Embryonic facial prominence (tissue), 1 donor: ENCODE measurements around the gene PRKCZ.
"Not testable (repeated sequence)": the region's sequence is repeated elsewhere in the genome, so short reads cannot be mapped to it uniquely, and the experiment has no call there.

Experiments
- DNase-seq: peaks from one replicate; pipeline ENCODE4 v3.0.0-alpha.2; 2016; ENCODE audit errors: extremely low spot score

The PRKCZ gene

DNA sequence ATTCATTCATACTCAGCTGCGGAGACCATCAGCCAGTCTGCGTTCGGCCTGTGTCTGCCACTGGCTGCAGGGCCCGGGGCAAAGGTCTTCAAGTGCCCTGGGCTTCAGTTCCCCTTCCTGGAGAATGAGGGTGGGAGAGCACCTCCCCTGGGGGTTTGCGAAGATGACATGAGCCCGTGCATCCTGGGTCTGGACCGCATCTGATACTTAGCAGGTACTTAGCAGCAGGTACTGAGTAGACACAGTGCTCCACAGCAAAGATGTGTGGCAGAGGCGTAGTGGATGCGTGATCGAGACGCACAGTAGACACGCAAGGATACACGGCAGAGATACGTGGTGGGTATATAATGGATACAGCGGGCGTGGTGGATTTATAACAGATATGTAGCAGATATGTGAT lies 51.3 kb downstream of the PRKCZ start:
- no peak for DNase-seq

DNA sequence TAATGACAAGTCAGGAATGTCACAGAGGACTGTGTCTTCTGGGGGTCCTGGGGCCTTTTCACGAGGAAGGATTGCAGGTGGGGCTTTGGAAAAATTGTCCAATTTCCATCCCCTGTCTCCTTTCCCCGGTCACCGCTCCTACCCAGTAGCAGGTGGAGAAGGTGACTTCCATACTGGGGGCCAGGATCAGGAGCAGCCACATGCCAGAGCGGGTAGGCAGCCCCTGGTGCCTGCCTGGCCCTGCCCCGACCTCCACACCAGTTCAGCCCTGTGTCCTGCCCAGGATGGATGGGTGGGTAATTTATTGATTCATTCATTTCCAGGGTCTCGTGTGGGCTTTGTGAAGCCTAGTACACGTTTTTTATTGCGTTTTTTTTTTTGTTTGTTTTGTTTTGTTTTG lies 51.7 kb downstream of the PRKCZ start:
- DNase-seq: no peak

DNA sequence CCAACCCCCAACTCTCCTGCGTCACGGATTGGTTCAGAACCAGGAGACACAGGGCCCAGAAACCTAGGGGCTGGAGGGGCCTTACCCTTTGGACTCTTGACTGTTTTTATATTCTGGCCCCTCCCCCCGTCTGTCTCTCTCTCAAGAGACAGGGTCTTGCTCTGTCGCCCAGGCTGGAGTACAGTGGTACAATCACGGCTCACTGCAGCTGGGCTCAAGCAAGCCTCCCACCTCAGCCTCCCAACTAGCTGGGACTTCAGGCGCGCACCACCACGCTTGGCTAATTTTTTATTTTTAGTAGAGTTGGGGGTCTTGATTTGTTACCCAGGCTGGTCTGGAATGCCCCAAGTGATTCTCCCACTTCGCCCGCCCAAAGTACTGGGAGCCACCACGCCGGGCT lies 52.5 kb downstream of the PRKCZ start:
- no peak for DNase-seq

DNA sequence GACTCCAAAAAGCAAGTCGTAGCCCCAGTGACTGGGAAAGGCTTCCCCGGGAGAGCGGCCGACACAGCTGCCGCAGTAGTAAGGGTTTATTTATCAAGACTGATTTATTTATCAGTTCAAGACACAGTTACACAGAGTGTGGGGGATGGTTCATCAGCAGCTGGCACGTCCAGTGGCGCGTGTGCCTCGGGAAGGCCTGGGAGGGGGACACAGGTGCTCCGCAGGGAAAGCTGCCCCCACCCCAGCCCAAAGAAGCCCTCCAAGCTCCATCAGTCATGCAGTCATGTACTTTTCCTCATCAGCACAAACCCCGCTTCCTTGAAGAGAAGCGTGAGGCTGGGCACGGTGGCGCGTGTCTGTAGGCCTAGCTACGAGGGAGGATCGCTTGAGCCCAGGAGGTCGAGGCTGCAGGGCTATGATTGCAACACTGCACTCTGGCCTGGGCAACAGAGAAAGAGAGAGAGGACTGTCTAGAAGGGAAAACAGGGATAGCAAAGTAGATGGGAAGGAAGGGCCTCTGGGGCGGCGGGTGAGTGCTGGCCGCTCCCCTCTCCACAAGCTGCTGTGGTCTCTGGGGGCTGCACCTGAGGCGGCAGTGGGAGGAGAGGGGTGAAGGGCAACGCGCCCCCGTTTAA lies 53.2 kb downstream of the PRKCZ start:
- no peak for DNase-seq

DNA sequence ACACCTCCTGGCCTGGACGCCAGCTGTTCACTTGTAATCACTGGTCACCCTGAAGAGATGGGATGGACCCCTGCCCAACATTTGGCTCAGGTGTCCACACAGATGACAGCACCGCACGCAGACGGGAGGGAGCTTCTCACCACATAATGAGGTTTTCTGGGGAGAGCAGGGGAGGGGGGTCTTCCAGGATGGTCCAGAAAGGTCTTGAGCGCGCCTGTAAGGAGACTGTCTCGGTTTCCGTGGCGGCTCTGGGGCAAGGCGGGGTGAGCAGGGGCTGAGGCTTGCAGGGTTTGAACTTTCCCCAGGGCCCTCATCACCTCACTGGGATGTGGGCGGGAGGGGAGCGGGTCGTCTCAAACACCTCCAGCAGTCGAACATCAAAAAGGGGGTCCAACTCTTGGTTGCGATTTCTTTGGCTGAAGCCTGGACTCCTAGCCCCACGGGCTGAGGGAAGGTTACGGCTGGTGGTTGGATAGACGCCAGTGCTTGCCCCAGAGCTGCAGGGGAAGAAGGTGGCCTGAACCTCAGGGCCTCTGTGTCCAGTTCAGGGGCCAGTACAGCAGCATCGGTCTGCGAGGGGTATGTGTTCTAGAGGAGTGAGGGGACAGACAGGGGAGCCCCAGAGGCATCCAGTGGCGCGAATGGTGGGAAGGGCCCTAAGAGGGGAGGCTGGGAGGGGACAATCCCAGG lies 53.8 kb downstream of the PRKCZ start:
- DNase-seq: no peak

DNA sequence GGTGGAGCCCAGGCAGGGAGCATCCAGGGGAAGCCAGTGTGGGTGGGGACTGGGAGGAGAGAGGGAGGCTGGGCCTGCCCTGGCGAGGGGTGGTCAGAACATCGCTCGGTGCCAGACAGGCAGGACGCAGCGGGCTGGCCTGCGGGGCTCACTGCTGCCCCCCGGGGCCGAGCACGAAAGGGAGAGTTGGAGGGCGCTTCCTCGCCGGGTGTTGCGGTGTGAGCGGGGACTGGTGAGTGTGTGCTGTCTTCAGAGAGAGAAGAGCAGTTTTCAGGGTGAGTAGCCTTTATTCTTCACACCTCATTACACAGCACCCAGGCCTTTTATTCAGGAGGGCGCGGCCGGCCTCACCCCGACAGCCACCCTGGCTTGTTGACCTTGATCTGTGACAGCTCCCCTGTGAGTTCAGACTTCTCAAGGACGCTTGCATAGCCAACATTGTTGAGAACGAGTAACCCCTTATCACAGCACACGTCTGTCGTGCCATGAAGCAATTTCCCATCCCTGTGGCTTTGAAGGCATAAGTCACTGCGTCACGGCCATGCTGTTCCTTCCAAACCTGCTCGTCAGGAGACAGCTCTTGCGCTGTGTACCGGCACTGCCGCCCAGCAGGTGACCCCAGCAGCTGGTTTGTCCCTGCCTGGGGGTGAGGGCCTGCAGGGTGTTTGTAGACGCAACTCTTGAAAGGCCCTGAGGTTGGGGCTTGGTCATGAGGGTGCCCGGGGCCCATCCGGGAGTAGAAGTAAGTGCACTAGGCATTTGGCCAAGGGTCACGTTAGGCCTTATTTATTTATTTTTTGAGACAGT lies 54.6 kb downstream of the PRKCZ start:
- DNase-seq: no peak

DNA sequence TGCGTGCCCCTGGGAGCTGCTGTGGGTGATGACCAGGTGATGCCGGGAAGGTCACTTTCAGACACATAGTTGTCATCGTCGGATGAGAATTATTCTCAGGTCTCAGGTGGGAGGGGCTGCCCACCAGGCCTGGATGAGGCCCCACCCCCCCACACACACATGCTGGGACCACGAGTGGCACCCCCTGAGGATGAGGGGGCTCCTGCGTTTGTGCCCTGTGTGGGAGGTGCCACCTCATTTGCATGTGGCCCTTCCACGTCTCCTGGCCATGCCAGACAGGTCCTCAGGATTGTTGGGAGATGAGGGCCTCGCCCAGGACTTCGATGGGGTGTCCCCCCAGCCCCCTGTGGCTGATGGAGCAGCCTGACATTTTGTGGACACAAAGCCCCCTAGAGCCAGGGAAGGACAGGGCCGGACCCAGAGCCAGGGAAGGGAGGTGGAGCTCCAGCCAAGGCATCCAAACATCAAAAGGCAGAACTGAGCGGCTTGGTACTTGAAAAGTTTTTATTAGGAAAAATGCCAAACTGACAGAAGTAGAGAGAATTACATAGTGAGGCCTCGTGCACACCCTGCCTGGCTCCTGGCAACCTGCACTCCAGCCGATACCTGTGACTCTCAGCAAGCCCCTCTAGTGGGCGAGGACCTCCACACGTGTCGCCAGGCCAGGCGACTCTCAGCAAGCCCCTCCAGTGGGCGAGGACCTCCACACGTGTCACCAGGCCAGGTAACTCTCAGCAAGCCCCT lies 55.7 kb downstream of the PRKCZ start:
- DNase-seq: no peak

DNA sequence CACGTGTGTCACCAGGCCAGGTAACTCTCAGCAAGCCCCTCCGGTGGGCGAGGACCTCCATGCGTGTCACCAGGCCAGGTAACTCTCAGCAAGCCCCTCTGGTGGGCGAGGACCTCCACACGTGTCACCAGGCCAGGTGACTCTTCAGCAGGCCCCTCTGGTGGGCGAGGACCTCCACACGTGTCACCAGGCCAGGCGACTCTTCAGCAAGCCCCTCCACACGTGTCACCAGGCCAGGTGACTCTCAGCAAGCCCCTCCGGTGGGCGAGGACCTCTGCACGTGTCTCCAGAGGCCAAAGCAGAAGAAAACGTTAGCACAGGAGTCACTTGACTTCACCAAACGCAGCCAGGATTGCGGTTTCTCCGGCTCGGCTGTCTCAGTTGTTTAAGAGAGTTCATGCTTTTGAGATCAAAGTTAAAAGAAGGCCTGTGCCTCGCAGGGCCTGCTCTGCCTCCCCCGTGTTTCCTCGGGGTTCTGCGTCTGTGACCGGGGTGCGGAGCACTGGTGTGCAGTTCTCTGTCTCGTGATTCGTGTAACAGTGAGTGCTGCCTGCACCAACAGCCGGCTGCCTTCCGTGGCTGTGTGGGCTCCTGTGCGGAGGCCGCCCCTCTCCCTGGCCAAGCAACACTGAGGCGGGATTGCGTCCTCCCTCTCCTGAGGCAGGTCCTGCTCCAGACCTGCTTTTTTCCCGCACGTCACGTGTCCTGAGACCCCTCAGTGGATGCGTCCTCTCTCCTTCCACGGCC lies 56.6 kb downstream of the PRKCZ start:
- DNase-seq: no peak

DNA sequence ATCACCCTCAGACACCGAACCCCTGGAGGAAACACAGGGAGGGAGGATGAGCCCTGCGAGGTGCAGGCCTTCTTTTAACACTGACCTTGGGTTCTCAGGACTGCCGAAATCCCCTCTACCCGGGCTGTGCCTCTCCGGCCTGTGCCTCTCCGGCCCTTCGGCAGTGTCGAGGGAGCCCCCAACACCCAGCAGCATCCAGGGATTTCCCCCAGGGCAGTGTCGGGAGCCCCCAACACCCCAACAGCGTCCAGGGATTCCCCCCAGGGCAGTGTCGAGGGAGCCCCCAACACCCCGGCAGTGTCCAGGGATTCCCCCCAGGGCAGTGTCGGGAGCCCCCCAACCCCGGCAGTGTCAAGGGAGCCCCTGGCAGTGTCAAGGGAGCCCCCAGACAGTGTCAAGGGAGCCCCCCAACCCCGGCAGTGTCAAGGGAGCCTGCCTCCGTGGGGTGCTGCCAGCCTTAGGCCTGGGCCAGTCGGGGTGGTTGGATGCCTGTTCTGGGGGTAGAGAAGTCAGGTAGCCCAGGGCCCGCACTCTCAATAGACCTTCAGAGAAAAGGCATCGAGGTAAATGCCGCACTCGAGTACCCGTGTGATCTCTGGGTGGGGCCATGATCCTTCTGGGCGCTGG lies 57.5 kb downstream of the PRKCZ start:
- DNase-seq: no peak

DNA sequence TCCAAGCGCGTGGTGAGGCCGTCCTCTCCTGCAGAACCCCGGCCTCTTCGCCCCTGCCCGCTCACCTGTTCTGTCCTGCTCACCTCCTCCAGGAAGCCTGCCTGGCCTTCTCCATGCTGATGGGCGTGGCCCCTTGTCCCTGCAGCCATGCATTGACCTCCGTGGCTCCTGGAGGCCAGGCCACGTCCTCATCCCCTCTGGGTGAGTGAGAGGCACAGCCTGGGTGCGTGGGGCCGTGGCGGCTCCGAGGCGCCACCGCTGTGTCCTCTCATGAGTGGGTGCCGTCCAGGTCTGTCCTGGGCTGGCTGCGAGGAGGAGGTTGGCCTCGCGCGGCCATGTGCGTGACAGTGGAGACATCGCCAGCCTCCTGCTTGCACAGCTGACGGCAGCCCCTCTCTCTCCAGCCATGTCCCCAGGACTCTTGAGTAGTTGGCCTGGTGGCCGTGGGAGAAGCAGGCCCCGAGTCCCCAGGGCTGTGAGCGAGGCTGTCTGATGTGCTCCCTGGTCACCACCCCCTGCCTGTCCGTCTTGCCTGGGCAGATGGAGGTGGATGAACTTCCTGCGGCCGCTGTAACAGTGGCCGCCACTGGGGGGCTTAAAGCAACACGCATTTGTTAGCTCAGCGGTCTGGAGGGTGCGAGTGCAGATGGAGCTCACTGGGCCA lies 58.1 kb downstream of the PRKCZ start:
- DNase-seq: no peak

DNA sequence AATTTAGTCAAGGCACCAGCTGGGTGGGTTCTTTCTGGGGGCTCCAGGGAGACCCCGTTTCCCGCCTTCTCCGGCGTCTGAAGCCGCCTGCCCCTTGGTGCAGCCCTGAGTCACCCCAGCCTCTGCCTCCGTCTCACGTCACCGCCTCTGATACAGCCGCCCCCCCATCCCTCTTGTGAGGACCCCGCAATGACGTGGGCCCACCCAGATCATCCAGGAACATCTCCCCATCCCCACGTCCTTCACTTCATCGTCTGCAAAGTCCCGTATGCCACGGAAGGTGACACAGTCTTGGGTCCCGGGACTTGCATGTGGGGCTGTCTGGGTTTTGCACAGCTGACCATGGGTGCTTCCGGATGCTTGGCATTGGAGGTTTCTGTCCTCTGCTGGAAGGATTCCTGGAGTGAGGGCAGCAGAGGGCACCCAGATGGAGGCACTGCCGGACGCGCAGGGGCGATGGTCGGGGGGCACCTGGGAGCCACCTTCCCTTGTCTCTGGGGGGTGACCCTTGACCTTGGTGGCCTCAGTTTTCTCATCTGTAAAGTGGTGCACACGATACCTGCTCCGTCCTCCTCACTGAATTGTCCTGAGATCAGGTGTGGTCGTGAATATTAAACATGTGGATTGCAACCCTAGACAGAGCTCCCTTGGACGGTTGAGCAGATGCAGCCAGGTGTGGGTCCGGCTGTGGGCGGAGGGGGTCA lies 58.8 kb downstream of the PRKCZ start:
- no peak for DNase-seq

DNA sequence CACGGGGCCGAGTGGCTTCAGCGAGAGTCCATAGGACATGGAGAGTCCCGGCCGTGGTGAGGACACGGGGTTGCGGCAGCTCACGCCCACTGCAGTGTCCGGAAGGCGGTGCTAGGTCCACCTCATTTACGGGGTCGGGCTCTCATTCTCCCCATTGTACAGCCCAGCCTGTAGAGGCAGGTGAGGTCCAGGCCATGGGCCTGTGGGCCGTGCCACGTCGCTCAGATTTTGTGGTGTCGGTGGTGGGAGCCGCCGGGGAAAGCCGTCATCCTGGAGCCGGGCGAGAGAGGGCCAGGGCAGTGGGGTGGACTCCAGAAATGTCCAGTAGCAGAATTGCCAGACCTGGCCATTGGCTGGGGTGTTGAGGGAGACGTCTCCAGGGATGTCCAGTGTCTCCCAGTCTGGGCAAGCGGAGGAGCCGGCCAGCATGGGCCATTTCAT lies 59.4 kb downstream of the PRKCZ start:
- no peak for DNase-seq

DNA sequence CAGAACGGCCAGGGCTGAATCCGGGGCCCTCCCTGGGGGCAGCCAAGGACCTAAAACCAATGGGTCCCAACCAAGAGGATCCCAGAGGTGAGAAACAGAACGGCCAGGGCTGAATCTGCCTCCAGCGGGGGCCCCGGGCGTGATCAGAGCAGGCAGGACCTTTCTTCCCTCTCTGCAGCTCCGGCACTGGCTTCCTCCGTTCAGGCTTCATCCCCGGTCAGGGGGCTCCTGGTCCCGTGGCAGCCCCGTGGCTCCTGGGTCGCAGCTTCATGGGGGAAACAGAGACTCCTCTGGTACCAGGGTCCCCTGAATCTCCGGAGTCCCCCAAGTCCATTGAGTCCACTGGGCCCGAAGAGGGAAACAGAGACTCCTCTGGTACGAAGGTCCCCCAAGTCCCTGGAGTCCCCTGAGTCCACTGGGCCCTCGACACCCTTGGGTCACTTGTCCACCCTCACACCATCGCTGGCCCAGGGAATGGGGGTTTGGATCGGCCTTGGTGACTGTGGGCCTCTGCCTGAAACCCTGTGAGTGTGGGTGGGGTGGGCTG lies 60.1 kb downstream of the PRKCZ start:
- DNase-seq: no peak

DNA sequence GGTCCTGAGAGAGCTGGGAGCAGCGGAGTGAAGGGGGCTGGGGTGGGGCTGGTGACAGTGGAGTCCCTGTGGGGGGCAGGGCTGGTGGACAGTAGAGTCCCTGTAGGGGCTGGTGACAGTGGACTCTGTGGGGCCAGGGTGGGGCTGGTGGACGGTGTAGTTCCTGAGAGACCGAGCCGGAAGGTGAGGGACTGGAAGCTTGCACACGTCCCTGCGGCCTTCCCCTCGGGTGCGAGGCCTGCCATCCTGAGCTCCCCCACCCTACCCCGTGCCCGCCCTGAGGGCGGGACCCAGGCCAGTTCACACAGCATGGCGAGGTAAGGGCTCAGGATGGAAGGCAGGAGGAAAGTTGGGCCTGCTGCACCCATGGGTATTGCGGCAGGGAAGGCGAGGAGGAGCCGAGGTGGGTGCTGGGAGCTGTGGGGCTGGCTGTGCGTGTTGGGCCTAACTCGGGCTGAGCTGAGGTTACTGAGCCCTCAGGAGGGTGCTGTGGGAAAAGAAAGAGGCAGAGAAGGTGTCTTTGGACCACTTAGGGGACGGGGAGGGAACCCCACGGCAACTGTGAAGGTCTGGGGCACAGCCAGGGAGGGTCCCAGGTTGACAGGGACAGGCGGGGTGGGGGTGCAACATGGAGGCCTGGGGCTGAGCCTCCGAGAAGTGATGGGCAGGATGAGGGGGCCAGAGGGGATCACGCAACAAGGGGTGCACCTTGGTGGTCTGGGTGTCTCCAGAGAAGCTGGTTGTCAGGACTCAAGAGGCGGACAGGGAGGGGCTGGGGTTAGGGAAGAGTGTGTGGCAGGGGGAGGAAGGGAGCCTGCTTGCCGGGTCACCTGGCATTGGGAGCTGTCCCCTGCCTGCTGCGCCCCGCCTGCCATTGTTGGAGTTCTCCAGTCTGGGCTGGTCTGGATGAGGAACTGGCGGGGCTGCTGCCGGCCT lies 60.8 kb downstream of the PRKCZ start:
- DNase-seq: no peak

DNA sequence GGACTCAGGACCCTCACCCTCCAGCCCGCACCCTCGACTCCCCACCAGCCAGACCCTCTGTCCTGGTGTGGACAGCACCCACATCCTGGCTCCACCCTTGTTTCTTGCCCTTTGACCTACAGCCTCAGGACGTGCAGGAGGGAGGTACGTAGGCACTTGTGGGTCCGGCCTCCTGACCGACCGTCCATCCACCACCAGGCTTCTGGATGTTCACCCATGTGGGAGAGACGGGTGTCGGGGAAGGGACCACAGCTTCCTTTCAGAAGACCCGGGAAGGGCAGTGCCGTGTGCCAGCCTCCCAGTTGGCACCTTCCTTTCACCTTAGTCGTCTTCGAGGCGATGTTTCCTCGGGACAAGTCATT lies 61.4 kb downstream of the PRKCZ start:
- DNase-seq: no peak

DNA sequence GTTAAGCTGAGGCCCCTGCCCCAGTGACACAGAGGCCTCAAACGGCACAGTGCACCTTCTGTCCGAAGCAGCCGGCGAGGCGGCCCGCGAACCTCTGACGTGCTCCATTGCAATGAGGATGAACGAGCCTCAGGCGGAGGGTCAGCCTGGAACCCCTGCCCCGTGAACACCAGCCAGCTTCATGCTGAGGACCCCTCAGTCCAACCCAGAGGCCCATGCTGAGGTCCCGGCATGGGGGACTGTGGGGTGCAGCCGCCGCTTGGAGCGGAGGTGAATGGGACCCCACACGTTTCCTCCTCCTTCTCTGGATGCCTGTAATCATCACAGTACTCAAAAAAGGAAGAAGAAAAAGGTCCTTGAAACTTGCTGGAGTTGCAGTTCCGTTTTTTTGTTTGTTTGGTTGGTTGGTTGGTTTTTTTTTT lies 62.1 kb downstream of the PRKCZ start:
- no peak for DNase-seq

DNA sequence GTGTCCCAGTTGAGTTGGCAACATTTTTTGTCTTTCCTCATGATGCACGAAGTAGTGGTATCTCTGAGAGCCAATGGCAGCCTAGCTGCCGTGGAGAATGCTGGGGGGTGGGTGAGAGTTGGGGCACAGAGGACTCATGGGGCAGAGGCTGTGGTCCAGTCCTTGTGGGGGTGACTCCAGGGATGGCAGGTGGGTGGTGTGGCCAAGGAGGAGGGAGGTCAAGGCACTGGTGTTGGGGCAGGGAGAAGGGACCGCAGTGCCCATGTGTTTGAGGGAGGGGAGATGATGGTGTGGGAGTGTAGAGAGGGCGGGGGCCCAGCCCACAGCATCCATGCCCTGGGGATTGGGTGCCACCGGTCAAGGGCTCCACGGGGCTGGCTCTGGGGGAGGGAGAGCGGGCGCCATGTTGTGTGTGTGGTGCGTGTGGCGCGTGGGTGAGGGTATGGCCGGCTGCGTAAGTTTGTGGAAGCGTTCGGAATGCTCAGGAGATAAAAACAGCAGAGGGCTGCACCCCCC lies 63.5 kb downstream of the PRKCZ start:
- DNase-seq: no peak

DNA sequence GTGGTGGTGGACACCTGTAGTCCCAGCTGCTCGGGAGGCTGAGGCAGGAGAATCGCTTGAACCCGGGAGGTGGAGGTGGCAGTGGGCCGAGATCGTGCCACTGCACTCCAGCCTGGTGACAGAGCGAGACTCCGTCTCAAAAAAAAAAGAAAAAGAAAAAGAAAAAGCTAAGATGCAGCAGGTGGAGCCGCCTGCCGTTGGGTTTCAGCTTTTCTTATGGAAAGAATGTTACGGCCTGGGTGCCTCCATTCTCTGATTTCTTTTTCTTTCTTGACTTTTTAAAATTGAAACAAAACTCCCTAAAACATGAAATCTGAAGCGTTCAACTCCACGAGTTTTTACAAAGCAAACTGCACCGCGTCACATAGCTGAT lies 64.4 kb downstream of the PRKCZ start:
- DNase-seq: not testable (repeated sequence)
